GM18870 (cell line): ENCODE results near the gene KCNMA1.

Source experiments
- ATAC-seq: cut with Tn5 transposase; IDR thresholded peaks from one replicate; pipeline ENCODE4 v1.9.1; 2021; ENCODE audit warnings: moderate library complexity; ENCODE audit not compliant: unreplicated experiment

KCNMA1 gene

GRCh38 chr10:77315496-77316129, 322.0 kb downstream of the KCNMA1 start:
- ATAC-seq = no peak

GRCh38 chr10:77313066-77313750, 324.4 kb downstream of the KCNMA1 start:
- no peak for ATAC-seq

- ATAC-seq = no peak
These were observed 326.4 kb downstream of the KCNMA1 start for GRCh38 chr10:77311186-77311585.

- ATAC-seq = no peak
These were observed 327.2 kb downstream of the KCNMA1 start for GRCh38 chr10:77310288-77310840.

GRCh38 chr10:77309509-77309908, 328.1 kb downstream of the KCNMA1 start:
- no peak for ATAC-seq

GRCh38 chr10:77309092-77309491, 328.5 kb downstream of the KCNMA1 start:
- ATAC-seq = no peak

- ATAC-seq = no peak
These were observed 329.4 kb downstream of the KCNMA1 start for GRCh38 chr10:77308084-77308732.

GRCh38 chr10:77306666-77307065, 330.9 kb downstream of the KCNMA1 start:
- no peak for ATAC-seq

- no peak for ATAC-seq
These were observed 331.7 kb downstream of the KCNMA1 start for GRCh38 chr10:77305650-77306632.

GRCh38 chr10:77304192-77304591, 333.4 kb downstream of the KCNMA1 start:
- ATAC-seq = no peak

- no peak for ATAC-seq
These were observed 336.3 kb downstream of the KCNMA1 start for GRCh38 chr10:77301305-77301730.

GRCh38 chr10:77300682-77301302, 336.8 kb downstream of the KCNMA1 start:
- ATAC-seq = no peak

GRCh38 chr10:77299320-77299719, 338.3 kb downstream of the KCNMA1 start:
- ATAC-seq = no peak

GRCh38 chr10:77297393-77297739, 340.2 kb downstream of the KCNMA1 start:
- no peak for ATAC-seq

- no peak for ATAC-seq
These were observed 340.8 kb downstream of the KCNMA1 start for GRCh38 chr10:77296534-77297392.

- ATAC-seq = no peak
These were observed 343.8 kb downstream of the KCNMA1 start for GRCh38 chr10:77293773-77294172.

GRCh38 chr10:77293347-77293746, 344.3 kb downstream of the KCNMA1 start:
- ATAC-seq = no peak

GRCh38 chr10:77291596-77292505, 345.8 kb downstream of the KCNMA1 start:
- no peak for ATAC-seq
